Smooth muscle cell (in vitro differentiated cells): Measurements from ENCODE around the gene SMARCD3. TPM values are rescaled to one million over a fixed set of nuclear protein-coding genes. Genes with fewer than 3 reads are reported as not detected.

Experiments used
- DNase-seq: peaks from one replicate; lab custom pipeline; 2025; ENCODE audit not compliant: unreplicated experiment; lab: John Stamatoyannopoulos, UW
- H2AFZ ChIP-seq: fragments of 200-600 bp; sonication (generic); 2 replicates; pipeline ENCODE4 v1.6.0; 2016; ENCODE audit warnings: antibody characterized with exemption, low read depth, mild to moderate bottlenecking
- H3F3A ChIP-seq: fragments of 200-600 bp; sonication (generic); 2 replicates; pipeline ENCODE4 v1.6.0; 2017; ENCODE audit warnings: antibody characterized with exemption, low read depth
- H3K27ac ChIP-seq: fragments of 200-600 bp; sonication (generic); 2 replicates; pipeline ENCODE4 v1.5.1; 2016; ENCODE audit warnings: low read depth, mild to moderate bottlenecking
- H3K27me3 ChIP-seq: fragments of 200-600 bp; sonication (generic); 2 replicates; pipeline ENCODE4 v1.6.1; 2016; ENCODE audit warnings: low read depth, mild to moderate bottlenecking
- H3K36me3 ChIP-seq: fragments of 200-600 bp; sonication (generic); 2 replicates; pipeline ENCODE4 v1.5.1; 2016; ENCODE audit warnings: low read depth
- H3K4me1 ChIP-seq: fragments of 200-600 bp; sonication (generic); 2 replicates; pipeline ENCODE4 v1.5.1; 2016; ENCODE audit warnings: low read depth
- H3K4me2 ChIP-seq: fragments of 200-600 bp; sonication (generic); 2 replicates; pipeline ENCODE4 v1.6.0; 2016; ENCODE audit warnings: mild to moderate bottlenecking
- H3K4me3 ChIP-seq: fragments of 200-600 bp; sonication (generic); 2 replicates; pipeline ENCODE4 v1.5.1; 2016; ENCODE audit warnings: mild to moderate bottlenecking
- H3K79me2 ChIP-seq: fragments of 200-600 bp; sonication (generic); 2 replicates; pipeline ENCODE4 v1.6.0; 2016; ENCODE audit warnings: low read depth, mild to moderate bottlenecking
- H3K9ac ChIP-seq: fragments of 200-600 bp; sonication (generic); 2 replicates; pipeline ENCODE4 v1.6.0; 2016; ENCODE audit warnings: low read depth
- H3K9me3 ChIP-seq: fragments of 200-600 bp; sonication (generic); replicated peaks from 2 replicates; pipeline ENCODE4 v1.5.1; 2016; ENCODE audit warnings: low read depth
- H4K20me1 ChIP-seq: fragments of 200-600 bp; sonication (generic); 2 replicates; pipeline ENCODE4 v1.6.0; 2016; ENCODE audit warnings: low read depth
- WGBS: methylation state at CpG from one replicate; pipeline ENCODE4 v1.1.7; 2016; ENCODE audit warnings: low lambda C conversion rate; 5-methylcytosine and 5-hydroxymethylcytosine counted together
- polyA plus RNA-seq: library from polyadenylated mRNA; unstranded; fragments of >200 nt; fragmentation: Nextera tagmentation; extraction: Ambion mirVana; gene quantifications from 2 replicates; pipeline ENCODE4 v1.2.1, GENCODE V29; 2016
- total RNA-seq: library from RNA; depleted of rRNA; stranded (reverse); fragments of >200 nt; gene quantifications from 2 replicates; pipeline ENCODE4 v1.2.3, GENCODE V29; 2014
- TF ChIP-seq, protein P1 (sequence below): fragments of 200-600 bp; sonication (generic); IDR thresholded peaks from 2 replicates; pipeline ENCODE4 v1.5.1; 2017; ENCODE audit warnings: borderline replicate concordance, mild to moderate bottlenecking, antibody characterized with exemption; ENCODE audit not compliant: insufficient read depth, poor library complexity, severe bottlenecking

The SMARCD3 gene
- total and polyA plus RNA-seq, 2 experiments from 2014 or later = 44.4 to 58.1 TPM

- H3K4me1 ChIP-seq = peaks cover 37% of the 10 kb centered on the region
- H3K4me2 ChIP-seq = peak overlapping the region; percentile 99
- H3K9me3 ChIP-seq = no peaks in the 10 kb centered on the region
- no peaks in the 10 kb centered on the region for H3K27me3 ChIP-seq
- no peak for DNase-seq
- H3K27ac ChIP-seq = no peak overlapping the region
- TF ChIP-seq, protein P1, sequence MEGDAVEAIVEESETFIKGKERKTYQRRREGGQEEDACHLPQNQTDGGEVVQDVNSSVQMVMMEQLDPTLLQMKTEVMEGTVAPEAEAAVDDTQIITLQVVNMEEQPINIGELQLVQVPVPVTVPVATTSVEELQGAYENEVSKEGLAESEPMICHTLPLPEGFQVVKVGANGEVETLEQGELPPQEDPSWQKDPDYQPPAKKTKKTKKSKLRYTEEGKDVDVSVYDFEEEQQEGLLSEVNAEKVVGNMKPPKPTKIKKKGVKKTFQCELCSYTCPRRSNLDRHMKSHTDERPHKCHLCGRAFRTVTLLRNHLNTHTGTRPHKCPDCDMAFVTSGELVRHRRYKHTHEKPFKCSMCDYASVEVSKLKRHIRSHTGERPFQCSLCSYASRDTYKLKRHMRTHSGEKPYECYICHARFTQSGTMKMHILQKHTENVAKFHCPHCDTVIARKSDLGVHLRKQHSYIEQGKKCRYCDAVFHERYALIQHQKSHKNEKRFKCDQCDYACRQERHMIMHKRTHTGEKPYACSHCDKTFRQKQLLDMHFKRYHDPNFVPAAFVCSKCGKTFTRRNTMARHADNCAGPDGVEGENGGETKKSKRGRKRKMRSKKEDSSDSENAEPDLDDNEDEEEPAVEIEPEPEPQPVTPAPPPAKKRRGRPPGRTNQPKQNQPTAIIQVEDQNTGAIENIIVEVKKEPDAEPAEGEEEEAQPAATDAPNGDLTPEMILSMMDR = no peak
- H3K79me2 ChIP-seq = peaks cover 28% of the 10 kb centered on the region
- 46% methylated on average over 13 of the region's 13 CpGs for WGBS
- no peaks in the 10 kb centered on the region for H3K36me3 ChIP-seq
- H3K9ac ChIP-seq = no peak overlapping the region
- no peak overlapping the region for H2AFZ ChIP-seq
- no peaks in the 10 kb centered on the region for H3F3A ChIP-seq
- peak overlapping the region; percentile 80 for H3K4me3 ChIP-seq
- H4K20me1 ChIP-seq = peaks cover 61% of the 10 kb centered on the region
Measured at GRCh38 chr7:151246102-151246850, 2.2 kb downstream of the SMARCD3 start.

DNA sequence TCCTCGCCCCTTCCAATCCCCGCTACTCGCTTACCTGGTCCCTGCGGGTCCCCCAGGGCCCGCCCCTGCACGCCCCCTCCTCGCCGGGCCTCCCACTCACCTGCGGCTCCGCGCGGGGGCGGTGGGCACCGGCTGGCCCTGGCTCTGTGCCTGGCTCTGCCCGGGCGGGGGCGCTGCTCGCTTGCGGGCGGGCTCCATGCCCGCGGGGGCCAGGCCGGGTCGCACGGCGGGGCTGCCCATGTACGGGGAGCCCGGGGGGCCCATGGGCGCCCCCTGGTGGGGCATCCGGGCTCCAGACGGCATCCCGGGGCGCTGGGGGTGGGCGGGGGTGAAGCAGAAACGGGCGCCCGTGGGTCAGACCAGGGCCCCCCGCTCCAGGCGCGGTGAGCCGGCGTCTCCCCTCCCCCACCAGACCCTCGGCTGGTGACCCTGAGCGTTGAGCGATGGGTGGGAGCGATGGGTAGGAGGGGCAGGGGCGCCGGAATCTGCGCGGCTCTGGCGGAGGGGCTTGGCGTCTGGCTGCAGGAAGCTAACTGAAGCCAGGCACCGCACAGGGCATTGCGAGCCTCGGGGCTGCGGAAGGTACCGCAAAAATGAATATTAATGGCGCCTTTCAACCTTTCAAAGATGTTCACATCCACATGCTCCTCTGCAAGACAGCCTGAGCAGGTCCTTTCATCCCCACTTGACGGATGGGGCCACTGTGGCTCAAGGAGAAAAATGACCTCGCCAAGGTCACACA is 3.0 kb downstream of the SMARCD3 start:
- TF ChIP-seq, protein P1 = peak; percentile 80
- Histone ChIP-seq H4K20me1 (peaks cover 68% of the 10 kb centered on the region), H3F3A (no peaks in the 10 kb centered on the region), H3K4me1 (peaks cover 30% of the 10 kb centered on the region), H3K79me2 (peaks cover 28% of the 10 kb centered on the region), H2AFZ (no peak overlapping the region), H3K9ac (no peak overlapping the region), H3K27ac (no peak overlapping the region), H3K27me3 (no peaks in the 10 kb centered on the region), H3K4me3 (peak overlapping the region; percentile 52), H3K4me2 (peak overlapping the region; percentile 99), H3K9me3 (no peaks in the 10 kb centered on the region), H3K36me3 (no peaks in the 10 kb centered on the region)
- WGBS = 6% methylated on average over 34 of the region's 60 CpGs
- DNase-seq = no peak

DNA sequence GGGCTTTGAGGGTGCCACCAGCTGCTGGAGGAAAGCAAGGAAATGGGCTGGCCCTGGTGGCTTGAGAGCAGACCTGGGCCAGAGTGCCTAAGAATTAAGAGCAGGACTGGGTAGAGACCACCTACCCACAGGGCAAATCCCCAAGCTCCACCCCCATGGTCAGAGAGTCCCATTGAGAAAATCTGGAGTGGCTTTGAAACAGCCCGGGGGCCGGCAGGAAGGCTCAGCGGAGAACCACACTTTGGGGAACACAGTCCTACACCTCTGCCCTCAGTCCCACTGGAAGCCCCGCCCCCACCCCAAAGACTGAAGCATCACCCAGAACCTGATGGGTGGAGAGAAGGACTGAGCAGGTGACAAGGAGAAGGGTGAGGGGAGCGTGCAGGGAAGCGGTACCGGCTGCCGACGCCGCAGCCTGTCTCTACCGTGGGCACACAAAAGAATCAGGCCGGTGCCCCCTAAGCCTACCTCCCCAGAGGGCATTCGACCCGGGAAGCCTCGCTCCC is 3.6 kb downstream of the SMARCD3 start:
- no peaks in the 10 kb centered on the region for H3F3A ChIP-seq
- H3K4me3 ChIP-seq = peak overlapping the region; percentile 52
- H4K20me1 ChIP-seq = peaks cover 75% of the 10 kb centered on the region
- H3K4me2 ChIP-seq = peak overlapping the region; percentile 99
- H3K4me1 ChIP-seq = peaks cover 25% of the 10 kb centered on the region
- H3K27me3 ChIP-seq = no peaks in the 10 kb centered on the region
- no peaks in the 10 kb centered on the region for H3K36me3 ChIP-seq
- 14% methylated on average over 15 of the region's 15 CpGs for WGBS
- peak overlapping the region; percentile 1 for H3K27ac ChIP-seq
- DNase-seq = no peak
- H3K9ac ChIP-seq = no peak overlapping the region
- TF ChIP-seq, protein P1 = no peak
- no peaks in the 10 kb centered on the region for H3K9me3 ChIP-seq
- no peak overlapping the region for H2AFZ ChIP-seq
- peaks cover 28% of the 10 kb centered on the region for H3K79me2 ChIP-seq
